Measurements from ENCODE around the gene BRINP1.

GRCh38 chr9:119349351-119349825 is 19.8 kb downstream of the BRINP1 start:
- TF ChIP-seq CTCF (conservative IDR thresholded peaks at IDR 0.05; ENCODE audit: low read depth, low read length) (no peak), EZH2 (IDR thresholded peaks at IDR 0.05; ENCODE audit: borderline replicate concordance, low read depth, low read length, poor library complexity, severe bottlenecking) (no peak)
